Left hindlimb (tissue), 1 donor: Measurements from ENCODE around the gene DDX51.

Source experiments
- DNase-seq: peaks from one replicate; pipeline ENCODE4 v3.0.0-alpha.2; 2018

The DDX51 gene

GRCh38 chr12:132144115-132144809 lies at the start of gene DDX51, which contains the start of gene NOC4L:
TSS of gene DDX51 (minus strand) at chr12:132144319. CDS start at chr12:132144296, 23 bp downstream.
TSS of gene NOC4L (plus strand) at chr12:132144457. CDS start at chr12:132144489, 32 bp downstream.
- DNase-seq, result peak; percentile 94

- DNase-seq, result no peak
These were observed 47.8 kb upstream of the DDX51 start for GRCh38 chr12:132191715-132192553.

- no peak for DNase-seq
These were observed 46.8 kb upstream of the DDX51 start for GRCh38 chr12:132190834-132191500.

- DNase-seq, result no peak
These were observed 46.1 kb upstream of the DDX51 start for GRCh38 chr12:132190012-132190755.

- peak; percentile 84 for DNase-seq
These were observed 45.4 kb upstream of the DDX51 start for GRCh38 chr12:132189378-132190011.

GRCh38 chr12:132188916-132189325 lies 44.8 kb upstream of the DDX51 start:
- no peak for DNase-seq

- DNase-seq, result no peak
These were observed 44.4 kb upstream of the DDX51 start for GRCh38 chr12:132188451-132188901.

- no peak for DNase-seq
These were observed 43.7 kb upstream of the DDX51 start for GRCh38 chr12:132187646-132188450.

- no peak for DNase-seq
These were observed 42.9 kb upstream of the DDX51 start for GRCh38 chr12:132186857-132187620.

GRCh38 chr12:132186208-132186856 lies 42.2 kb upstream of the DDX51 start:
- DNase-seq, result no peak

- no peak for DNase-seq
These were observed 41.6 kb upstream of the DDX51 start for GRCh38 chr12:132185705-132186104.

- DNase-seq, result no peak
These were observed 38.7 kb upstream of the DDX51 start for GRCh38 chr12:132182711-132183365.

- no peak for DNase-seq
These were observed 38.1 kb upstream of the DDX51 start for GRCh38 chr12:132182206-132182710.

GRCh38 chr12:132181570-132182200 lies 37.6 kb upstream of the DDX51 start:
- no peak for DNase-seq

- DNase-seq, result no peak
These were observed 36.8 kb upstream of the DDX51 start for GRCh38 chr12:132180648-132181546.

GRCh38 chr12:132179431-132180362 lies 35.6 kb upstream of the DDX51 start:
- no peak for DNase-seq
